NCI-H1105 treated with DMSO at 0.1 percent for 48 hours (cell line): Measurements from ENCODE around the gene FAM227B.
"Not testable (repeated sequence)": the region's sequence is repeated elsewhere in the genome, so short reads cannot be mapped to it uniquely, and the experiment has no call there.

Experiments
- DNase-seq: peaks from one replicate; lab custom pipeline; 2025; lab: John Stamatoyannopoulos, UW

The FAM227B gene

DNA sequence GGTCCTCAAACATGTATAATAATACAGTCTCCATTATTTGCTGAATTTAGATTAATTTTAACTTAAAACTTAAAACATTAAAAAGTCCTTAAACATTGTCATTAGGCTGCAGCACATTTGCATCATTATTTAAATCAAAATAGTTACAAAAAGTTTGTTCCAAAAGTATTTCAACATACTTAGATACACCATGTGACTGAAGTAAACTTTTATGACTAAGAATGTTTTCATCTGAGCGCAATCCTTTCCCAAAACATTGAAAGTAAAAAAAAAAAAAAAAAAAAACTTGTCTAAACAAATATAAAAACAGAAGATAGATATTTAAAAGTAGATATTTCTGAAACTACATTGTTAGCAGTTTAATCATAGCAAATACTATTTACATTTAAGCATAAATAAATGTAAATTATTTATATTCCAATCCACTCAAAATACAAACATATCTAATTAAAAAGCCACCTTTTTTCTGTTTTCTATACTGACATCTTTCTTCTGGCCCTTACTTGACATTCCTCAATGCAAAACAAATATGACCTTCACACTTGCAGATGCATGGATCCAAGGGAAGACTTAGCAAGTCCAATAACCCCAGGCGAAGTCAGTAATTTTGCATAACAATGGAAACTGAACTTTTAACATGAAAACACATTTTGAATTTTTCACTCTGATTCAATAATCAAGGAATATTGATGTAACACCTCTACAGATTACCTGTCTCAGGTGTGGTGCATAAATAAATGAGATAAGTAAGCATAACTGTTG lies 10.3 kb downstream of the FAM227B start:
- no peak for DNase-seq

DNA sequence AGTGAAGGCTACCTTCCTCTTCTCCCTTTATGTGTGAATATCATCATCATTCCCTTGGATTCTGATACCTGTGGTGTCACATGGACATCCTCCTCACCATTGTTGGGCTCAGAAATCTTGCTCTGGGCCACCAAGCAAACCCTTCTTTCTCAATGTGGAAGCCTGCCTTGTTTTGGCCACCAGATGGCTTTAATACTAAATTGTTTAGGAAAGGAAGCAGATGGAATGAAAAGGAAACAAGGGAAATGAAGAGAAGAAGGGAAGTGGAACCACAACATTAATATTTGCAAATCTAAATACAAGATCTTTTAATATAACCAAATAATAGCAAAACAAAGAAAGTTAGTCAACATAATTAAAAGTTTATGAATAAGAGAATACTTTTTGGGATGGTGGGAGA lies 14.0 kb downstream of the FAM227B start:
- DNase-seq, result no peak

DNA sequence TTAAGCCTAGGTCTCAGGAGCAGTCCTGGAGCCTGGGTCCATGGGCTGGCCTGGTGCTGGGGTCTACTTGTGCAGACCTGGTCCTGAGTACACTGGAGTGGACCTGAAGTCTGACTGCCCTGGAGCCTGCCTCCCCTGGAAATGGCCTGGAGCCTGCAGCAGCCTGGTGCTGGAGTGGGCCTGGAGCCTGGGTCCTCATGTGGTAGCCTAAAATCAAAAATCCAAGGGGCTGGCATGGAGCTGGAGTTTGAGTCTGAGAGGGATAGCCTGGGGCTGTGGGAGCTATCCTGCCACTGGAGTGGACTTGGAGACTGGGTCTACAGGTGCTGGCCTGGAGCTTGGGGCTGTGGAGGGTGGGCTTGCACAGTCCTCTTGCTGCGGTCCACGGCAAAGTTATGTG lies 15.0 kb downstream of the FAM227B start:
- no peak for DNase-seq

DNA sequence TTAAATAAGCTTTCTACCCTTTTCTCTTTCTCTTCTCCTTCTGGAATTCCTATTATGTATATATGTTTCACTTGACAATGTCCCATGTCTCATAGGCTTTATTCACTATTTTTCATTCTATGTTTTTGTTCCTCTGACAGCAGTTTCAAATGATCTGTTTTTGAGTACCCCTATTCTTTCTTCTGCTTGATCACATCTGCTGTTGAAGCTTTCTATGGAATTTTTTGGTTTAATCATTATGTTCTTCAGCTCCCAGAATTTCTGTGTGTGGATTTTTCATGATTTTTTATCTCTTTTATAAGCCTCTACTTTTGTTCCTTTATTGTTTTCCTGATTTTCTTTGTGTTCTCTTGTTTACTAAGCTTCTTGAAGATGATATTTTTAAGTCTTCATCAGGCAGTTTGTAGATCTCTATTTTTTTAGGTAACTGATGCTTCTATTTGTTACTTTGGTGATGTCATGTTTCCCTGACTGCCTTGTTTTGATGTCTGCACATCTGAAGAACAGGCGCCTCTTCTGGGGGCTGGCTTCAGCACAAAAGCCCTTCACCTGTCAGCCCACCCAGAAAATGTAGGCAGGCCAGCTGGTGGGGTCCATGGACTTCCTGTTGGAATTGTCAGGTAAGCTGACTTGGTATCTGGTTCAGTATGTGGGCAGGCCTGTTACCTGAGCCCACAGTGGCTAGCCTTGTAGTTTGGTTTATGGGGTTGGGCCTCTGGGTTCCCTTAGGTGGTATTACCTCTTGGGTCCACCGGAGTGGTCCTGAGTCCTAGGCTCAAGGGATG lies 15.8 kb downstream of the FAM227B start:
- DNase-seq, result no peak

DNA sequence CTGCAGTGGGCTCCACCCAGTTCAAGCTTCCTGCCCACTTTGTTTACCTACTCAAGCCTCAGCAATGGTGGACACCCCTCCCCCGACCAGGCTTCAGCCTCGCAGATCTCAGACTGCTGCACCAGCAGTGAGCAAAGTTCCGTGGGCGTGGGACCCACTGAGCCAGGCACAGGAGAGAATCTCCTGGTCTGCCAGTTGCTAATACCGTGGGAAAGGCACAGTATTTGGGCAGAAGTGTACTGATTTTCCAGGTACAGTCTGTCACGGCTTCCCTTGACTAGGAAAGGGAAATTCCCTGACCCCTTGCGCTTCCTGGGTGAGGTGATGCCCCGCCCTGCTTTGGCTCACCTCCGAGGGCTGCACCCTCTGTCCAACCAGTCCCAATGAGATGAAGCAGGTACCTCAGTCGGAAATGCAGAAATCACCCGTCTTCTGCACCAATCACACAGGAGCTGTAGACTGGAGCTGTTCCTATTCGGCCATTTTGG lies 27.7 kb downstream of the FAM227B start:
- DNase-seq, result not testable (repeated sequence)

DNA sequence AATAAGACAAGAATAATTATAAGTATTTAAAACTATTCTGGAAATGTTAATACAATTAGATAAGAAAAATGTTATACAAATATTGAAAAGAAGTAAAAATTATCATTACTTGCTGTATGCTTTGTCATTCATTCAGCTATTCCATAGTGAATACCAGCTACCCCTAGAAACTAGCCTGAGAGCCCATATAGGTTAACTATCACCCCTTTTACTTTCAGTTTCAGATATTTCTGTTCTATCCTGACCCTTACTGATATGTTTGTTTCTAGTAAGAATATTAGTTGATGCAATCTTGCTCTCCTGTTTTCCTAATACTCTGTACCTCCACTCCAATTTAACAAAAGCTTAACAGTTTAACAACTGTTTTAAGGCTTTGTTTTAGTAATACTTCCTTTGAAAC lies 31.6 kb downstream of the FAM227B start:
- no peak for DNase-seq

DNA sequence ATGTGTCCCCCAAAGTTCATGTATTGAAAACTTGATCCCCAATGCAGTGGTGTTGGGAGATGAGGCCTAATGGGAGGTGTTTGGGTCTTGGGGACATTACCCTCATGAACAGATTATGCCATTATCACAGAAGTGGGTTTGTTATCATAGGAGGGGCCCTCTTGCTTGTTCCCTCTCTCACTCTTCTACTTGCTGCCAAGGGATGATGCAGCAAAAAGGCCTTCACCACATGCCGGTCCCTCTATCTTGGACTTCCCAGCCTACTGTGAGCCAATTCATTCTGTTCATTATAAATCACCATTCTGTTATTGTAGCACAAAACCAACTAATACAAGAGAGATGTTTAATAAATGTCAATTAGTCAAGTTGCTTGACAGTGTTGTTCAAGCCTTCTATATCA lies 47.2 kb downstream of the FAM227B start:
- DNase-seq, result no peak

DNA sequence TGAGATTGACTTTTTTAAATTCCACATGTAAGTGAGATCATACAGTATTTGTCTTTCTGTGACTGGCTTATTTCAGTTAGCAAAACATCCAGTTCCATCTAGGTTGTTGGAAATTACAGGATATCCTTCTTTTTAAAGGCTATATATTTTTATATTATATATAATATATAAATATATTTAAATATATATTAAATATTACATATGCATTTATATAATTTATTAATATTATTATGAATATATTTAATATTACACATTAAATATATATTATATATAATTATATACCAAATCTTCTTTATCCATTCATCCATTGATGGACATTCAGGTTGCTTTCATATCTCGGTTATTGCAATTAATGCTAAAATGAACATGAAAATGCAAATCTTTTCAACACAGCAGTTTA lies 49.9 kb downstream of the FAM227B start:
- DNase-seq, result no peak

DNA sequence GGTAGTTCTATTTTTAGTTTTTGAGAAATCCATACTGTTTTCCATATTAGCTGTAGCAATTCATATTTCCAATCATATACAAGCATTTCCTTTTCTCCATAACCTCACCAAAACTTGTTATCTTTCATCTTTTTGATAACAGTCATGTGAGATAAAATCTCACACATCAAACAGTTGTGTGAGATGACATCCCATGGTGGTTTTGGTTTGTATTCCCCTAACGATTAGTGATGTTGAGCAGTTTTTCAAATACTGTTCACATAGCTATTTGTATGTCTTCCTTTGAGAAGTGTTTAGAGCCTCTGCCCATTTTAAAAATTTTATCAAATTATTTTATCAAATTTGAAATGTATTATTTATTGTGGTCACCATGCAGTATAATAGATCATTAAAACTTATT lies 50.4 kb downstream of the FAM227B start:
- DNase-seq, result no peak

DNA sequence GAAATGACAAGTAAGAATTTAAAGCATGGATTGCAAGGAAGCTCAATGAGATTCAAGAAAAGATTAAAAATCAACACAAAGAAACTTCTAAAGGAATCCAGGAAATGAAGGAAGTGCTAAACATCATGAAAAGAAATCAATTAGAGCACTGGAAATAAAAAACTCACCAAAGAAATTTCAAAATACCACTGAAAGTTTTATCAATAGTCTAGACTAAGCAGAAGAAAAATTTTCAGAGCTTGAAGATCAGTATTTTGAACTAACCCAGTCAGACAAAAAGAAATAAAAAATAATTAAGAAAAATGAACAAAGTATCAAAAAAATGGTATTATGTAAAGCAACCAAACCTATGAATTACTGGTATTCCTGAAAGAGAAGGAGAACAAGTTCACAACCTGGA lies 60.6 kb downstream of the FAM227B start:
- DNase-seq, result no peak

DNA sequence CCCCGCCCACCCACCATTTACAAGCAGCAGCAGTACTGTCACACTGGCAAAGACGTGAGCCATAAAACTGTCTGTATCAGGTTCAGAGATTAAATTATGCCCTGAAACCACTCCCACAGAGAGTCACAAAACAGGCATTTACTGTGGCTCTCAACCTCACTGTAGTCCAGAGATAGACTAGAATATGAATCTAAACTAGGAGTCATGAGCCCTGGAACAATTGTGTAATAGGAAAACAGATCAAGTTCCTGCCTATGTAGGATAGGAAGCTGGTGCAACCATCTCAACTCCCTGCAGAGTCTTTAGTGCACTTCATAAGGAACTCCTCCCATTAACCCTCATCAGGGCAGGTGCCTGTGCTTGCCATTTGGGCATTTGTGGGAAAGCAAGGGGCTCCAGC lies 61.7 kb downstream of the FAM227B start:
- no peak for DNase-seq

DNA sequence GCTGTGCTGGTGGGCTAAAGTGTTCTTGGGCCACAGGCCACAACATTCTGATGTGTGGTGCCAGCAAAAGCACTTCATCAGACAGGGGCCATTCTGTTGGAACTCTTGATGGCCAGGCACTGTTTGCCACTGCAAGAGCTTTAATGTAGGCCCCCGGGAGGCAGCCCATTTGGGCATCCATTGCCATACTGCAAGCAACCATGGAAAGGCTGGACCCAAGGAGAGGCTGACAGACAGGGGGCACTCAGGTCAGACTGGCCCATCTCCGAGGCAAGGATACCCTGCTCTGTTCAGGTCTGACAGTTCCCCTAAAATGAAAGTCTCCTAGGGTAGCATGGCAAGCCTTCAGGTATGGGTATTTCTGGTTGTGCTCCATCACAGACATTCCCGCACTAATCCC lies 64.2 kb downstream of the FAM227B start:
- DNase-seq, result no peak

DNA sequence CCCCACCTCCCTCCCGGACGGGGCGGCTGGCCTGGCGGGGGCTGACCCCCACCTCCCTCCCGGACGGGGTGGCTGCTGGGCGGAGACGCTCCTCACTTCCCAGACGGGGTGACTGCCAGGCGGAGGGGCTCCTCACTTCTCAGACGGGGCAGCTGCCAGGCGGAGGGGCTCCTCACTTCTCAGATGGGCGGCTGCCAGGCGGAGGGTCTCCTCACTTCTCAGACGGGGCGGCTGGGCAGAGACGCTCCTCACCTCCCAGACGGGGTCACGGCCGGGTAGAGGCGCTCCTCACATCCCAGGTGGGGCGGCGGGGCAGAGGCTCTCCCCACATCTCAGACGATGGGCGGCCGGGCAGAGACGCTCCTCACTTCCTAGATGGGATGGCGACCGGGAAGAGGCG lies 70.3 kb downstream of the FAM227B start:
- not testable (repeated sequence) for DNase-seq

DNA sequence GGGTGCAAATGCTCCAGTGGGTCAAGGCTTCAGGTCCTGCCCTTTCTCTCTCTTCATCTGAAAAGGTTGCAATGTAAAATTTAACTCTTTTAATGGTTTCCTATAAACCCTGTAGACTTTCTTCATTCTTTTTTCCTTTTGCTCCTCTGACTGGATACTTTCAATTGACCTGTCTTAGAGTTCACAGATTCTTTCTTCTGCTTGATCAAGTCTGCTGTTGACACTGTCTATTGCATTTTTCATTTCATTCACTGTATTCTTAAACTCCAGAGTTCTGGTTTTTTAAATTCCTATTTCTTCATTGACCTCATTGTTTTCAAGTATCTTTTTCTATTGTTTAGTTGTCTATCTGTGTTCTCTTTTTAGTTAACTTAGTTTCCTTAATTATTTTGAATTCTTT lies 82.1 kb downstream of the FAM227B start:
- no peak for DNase-seq

DNA sequence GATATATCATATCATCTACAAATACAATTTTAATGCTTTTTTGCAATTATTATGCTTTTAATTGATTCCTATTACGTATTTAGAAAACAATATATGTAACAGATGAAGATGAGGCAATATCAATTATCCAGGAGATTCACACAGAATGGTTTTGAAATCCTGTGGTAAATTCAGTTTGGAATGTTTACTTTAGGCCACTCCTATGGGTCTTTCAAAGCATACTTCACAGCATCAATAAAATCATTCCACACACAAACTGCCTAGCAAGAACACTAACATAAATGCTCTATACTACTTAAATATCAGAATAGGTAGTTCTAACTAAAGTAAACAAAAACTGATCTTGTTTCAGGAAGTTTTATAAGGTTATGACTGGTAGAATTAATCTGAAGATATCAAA lies 90.5 kb downstream of the FAM227B start:
- DNase-seq, result no peak

DNA sequence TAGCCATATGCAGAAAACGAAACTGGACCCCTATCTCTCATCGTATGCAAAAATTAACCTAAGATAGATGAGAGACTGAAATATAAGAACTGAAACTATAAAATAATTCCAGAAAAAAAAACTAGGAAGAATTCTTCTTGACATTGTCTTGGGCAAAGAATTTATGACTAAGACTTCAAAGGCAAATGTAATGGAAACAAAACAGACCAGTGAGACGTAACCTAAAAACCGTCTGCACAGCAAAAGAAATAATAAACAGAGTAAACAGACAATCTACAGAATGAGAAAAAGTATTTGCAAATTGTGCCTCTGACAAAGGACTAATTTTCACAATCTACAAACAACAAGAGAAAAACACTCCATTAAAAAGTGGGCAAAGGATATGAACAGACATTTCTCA lies 92.3 kb downstream of the FAM227B start:
- DNase-seq, result no peak

DNA sequence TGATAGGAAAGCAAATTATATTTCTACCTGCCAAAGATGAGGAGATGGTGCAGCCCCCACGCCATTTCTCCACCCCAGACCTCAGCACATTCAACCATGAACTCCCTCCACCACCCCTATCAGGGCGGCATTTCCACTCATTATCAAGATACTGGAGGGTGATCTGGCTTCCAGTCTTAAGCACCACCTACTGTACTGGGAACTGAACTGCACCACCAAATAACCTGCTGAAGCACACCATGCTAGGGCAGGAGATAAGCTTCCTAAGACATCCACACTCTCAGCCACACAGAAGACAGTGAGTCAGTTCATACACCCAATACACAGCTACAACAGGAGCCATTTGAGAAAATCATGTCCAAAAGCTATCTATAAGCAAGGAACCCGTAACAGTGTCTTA lies 98.8 kb downstream of the FAM227B start:
- DNase-seq, result no peak

DNA sequence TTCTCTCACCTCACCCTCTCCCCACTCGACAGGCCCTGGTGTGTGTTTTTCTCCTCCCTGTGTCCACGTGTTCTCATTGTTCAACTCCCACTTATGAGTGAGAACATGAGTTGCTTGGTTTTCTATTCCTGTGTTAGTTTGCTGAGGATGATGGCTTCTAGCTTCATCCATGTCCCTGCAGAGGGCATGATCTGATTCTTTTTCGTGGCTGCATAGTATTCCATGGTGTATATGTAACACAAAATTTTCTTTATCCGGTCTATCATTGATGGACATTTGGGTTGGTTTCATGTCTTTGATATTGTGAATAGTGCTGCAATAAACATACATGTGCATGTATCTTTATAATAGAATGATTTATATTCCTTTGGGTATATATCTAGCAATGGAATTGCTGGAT lies 107.9 kb downstream of the FAM227B start:
- DNase-seq, result not testable (repeated sequence)

DNA sequence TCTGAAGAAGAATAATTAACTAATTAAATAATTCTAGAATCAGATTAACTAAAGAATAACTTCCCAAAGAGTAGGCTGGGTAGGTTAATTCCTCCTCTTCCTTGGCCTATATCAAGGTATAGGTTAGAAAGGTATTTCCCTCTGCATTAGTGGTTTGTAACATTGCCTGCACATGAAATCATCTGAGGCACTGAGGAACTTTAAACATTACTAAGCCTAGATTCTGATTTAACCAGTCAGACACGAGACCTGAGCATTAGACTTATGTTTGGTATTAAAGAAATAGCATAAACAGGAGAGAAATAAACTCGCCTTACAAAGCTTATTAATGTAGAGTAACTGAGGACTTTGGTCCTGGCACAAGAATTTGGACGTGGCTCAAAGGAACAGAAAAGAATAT lies 113.4 kb downstream of the FAM227B start:
- DNase-seq, result no peak

DNA sequence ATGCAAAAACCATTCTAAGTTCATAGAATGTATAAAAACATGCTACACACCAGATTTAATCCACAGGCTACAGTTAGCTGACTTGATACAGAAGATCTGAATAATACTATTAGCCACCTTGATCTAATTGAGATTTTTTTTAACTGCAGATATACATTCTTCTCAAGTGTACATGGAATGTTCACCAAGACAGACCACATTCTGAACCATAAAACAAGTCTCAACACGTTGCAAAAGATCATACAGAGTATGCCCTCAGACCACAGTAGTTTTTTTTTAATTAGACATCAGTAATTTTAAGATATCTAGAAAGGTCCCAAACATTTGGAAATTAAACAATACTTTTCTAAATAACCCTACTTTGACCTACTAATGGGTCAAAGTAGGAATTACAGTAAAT lies 114.3 kb downstream of the FAM227B start:
- peak; percentile 12 for DNase-seq

DNA sequence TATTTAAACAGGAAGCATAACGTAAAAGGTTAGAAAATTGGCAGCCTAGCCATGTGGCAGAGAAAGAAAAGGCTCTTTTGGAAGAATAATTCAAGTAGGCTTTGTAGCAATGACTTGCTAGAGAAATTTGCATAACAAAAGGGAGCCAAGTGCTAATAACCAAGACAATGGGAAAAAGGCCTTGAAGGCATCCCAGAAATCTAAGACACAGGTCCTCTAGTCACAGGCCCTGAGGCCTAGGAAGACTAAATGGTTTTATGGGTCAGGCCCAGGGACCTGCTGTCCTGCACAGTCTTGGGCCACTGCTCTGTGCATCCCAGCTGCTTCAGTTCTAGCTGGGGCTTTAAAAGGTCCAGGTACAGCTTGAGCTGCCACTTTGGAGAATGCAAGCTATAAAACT lies 119.0 kb downstream of the FAM227B start:
- DNase-seq, result no peak

DNA sequence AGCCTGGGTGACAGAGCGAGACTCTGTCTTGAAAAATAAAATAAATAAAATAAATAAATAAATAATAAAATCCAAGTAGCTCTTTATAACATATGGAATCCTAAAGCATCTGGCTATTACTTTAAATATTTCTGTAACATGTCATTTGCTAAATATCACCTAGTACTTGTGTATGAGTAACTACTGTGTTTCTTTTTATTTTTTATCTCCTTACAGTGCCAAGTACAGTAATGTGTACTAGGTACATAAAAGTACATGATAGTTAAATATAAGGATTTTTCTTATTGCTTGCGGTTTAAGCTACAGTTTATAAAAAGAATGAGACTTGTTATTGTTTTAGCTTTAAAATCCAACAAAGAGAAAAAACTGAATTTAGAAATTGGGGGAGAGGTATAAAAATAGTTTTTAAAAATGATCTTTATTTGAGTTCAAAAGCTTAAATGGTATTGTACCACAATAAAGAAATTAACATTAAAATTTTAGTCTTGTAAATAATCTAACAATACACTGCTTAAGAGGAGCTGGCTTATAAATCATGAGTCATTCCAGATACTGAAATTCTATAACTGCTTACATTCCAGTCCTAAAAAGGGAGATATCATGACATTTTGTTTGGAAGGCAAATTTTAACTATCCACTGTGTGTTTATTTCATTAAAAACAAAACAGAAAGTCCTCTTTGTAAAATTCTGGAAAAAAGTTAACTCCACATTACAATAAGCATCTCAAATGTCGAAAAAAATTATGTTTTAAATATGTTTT lies 124.4 kb downstream of the FAM227B start:
- DNase-seq, result no peak

DNA sequence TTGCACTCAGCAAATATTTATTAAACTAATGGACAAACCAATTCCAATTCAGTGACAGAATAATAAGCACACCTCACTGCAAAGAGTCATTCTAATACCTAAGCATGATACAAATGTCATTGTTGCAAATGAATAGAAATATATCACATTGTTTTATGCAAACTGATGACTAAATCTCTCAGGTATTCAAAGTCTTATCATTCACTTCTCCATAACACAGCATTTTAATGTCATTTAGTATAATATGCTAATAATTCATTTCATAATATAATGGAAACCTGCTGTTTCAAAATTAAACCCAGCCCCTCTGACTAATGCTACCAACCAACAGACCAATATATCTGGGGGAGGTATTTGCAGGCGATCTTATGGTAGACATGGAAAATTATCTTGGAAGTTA lies 125.8 kb downstream of the FAM227B start:
- DNase-seq, result no peak
